Hepatocyte (in vitro differentiated cells): ENCODE results near the gene SRCIN1. TPM values are rescaled to one million over a fixed set of nuclear protein-coding genes. Genes with fewer than 3 reads are reported as not detected.

Source experiments
- DNase-seq: peaks from one replicate; pipeline ENCODE4 v3.0.0-alpha.2; 2016; ENCODE audit warnings: low spot score
- H2AFZ ChIP-seq: fragments of 200-600 bp; sonication (generic); 2 replicates; pipeline ENCODE4 v1.6.0; 2016; ENCODE audit warnings: antibody characterized with exemption, mild to moderate bottlenecking
- H3K27ac ChIP-seq: fragments of 200-600 bp; sonication (generic); 2 replicates; pipeline ENCODE4 v1.5.1; 2016; ENCODE audit warnings: mild to moderate bottlenecking
- H3K27me3 ChIP-seq: fragments of 200-600 bp; sonication (generic); 2 replicates; pipeline ENCODE4 v1.6.1; 2016
- H3K36me3 ChIP-seq: fragments of 200-600 bp; sonication (generic); replicated peaks from 2 replicates; pipeline ENCODE4 v1.5.1; 2016; ENCODE audit warnings: low read depth; ENCODE audit not compliant: insufficient read depth
- H3K4me1 ChIP-seq: fragments of 200-600 bp; sonication (generic); 2 replicates; pipeline ENCODE4 v1.5.1; 2016; ENCODE audit warnings: mild to moderate bottlenecking, moderate library complexity; ENCODE audit not compliant: insufficient read depth
- H3K4me2 ChIP-seq: fragments of 200-600 bp; sonication (generic); 2 replicates; pipeline ENCODE4 v1.6.0; 2016
- H3K4me3 ChIP-seq: fragments of 200-600 bp; sonication (generic); 2 replicates; pipeline ENCODE4 v1.5.1; 2016; ENCODE audit warnings: mild to moderate bottlenecking
- H3K79me2 ChIP-seq: fragments of 200-600 bp; sonication (generic); 2 replicates; pipeline ENCODE4 v1.6.0; 2017; ENCODE audit warnings: mild to moderate bottlenecking
- H3K9me2 ChIP-seq: fragments of 200-600 bp; sonication (generic); replicated peaks from 2 replicates; pipeline ENCODE4 v1.6.0; 2017; ENCODE audit warnings: mild to moderate bottlenecking; ENCODE audit not compliant: insufficient read depth
- H3K9me3 ChIP-seq: fragments of 200-600 bp; sonication (generic); 2 replicates; pipeline ENCODE4 v1.5.1; 2016; ENCODE audit warnings: low read depth, mild to moderate bottlenecking
- H4K20me1 ChIP-seq: fragments of 200-600 bp; sonication (generic); 2 replicates; pipeline ENCODE4 v1.6.0; 2016; ENCODE audit warnings: mild to moderate bottlenecking; ENCODE audit not compliant: insufficient read depth, poor library complexity, severe bottlenecking
- EZH2 ChIP-seq: fragments of 200-600 bp; sonication (generic); IDR thresholded peaks from 2 replicates; pipeline ENCODE4 v1.6.1; 2016; ENCODE audit warnings: antibody characterized with exemption, mild to moderate bottlenecking, borderline replicate concordance
- EZH2phosphoT487 ChIP-seq: fragments of 200-600 bp; sonication (generic); IDR thresholded peaks from one replicate; pipeline ENCODE4 v1.6.1; 2018; ENCODE audit warnings: antibody characterized with exemption, mild to moderate bottlenecking, low read depth, moderate library complexity; ENCODE audit not compliant: unreplicated experiment, severe bottlenecking
- WGBS: methylation state at CpG from one replicate; pipeline ENCODE4 v1.1.6; 2016; ENCODE audit warnings: low lambda C conversion rate; ENCODE audit errors: missing lambda C conversion rate; 5-methylcytosine and 5-hydroxymethylcytosine counted together
- polyA plus RNA-seq: library from polyadenylated mRNA; unstranded; fragments of >200 nt; fragmentation: Nextera tagmentation; extraction: Ambion mirVana; gene quantifications from 2 replicates; pipeline ENCODE4 v1.2.1, GENCODE V29; 2016
- total RNA-seq: library from RNA; depleted of rRNA; stranded (reverse); fragments of >200 nt; gene quantifications from 2 replicates; pipeline ENCODE4 v1.2.3, GENCODE V29; 2014
- TF ChIP-seq, protein P1 (sequence below): fragments of 200-600 bp; sonication (generic); IDR thresholded peaks from 2 replicates; pipeline ENCODE4 v1.5.1; 2016; ENCODE audit warnings: antibody characterized with exemption, mild to moderate bottlenecking; ENCODE audit not compliant: poor library complexity

SRCIN1 gene
- total and polyA plus RNA-seq, 2 experiments from 2014 or later: 0.82 to 0.90 TPM

GRCh38 chr17:38589462-38590114 lies 16.2 kb downstream of the SRCIN1 start:
- H3K27me3 ChIP-seq: peaks cover 3% of the 10 kb centered on the region
- DNase-seq: no peak
- H2AFZ ChIP-seq: no peak overlapping the region
- H3K4me3 ChIP-seq: no peak overlapping the region
- H3K9me2 ChIP-seq: no peaks in the 10 kb centered on the region
- TF ChIP-seq EZH2phosphoT487 (no peak), EZH2 (no peak)
- TF ChIP-seq, protein P1, sequence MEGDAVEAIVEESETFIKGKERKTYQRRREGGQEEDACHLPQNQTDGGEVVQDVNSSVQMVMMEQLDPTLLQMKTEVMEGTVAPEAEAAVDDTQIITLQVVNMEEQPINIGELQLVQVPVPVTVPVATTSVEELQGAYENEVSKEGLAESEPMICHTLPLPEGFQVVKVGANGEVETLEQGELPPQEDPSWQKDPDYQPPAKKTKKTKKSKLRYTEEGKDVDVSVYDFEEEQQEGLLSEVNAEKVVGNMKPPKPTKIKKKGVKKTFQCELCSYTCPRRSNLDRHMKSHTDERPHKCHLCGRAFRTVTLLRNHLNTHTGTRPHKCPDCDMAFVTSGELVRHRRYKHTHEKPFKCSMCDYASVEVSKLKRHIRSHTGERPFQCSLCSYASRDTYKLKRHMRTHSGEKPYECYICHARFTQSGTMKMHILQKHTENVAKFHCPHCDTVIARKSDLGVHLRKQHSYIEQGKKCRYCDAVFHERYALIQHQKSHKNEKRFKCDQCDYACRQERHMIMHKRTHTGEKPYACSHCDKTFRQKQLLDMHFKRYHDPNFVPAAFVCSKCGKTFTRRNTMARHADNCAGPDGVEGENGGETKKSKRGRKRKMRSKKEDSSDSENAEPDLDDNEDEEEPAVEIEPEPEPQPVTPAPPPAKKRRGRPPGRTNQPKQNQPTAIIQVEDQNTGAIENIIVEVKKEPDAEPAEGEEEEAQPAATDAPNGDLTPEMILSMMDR: no peak
- H4K20me1 ChIP-seq: no peaks in the 10 kb centered on the region
- no peaks in the 10 kb centered on the region for H3K9me3 ChIP-seq
- H3K4me2 ChIP-seq: no peak overlapping the region
- WGBS: 83% methylated on average over 9 of the region's 10 CpGs
- no peaks in the 10 kb centered on the region for H3K79me2 ChIP-seq
- H3K27ac ChIP-seq: no peak overlapping the region
- peaks cover 9% of the 10 kb centered on the region for H3K4me1 ChIP-seq
- H3K36me3 ChIP-seq: no peaks in the 10 kb centered on the region

GRCh38 chr17:38588788-38589174 lies 17.0 kb downstream of the SRCIN1 start:
- WGBS: 79% methylated on average over 9 of the region's 9 CpGs
- no peak overlapping the region for H3K4me2 ChIP-seq

DNA sequence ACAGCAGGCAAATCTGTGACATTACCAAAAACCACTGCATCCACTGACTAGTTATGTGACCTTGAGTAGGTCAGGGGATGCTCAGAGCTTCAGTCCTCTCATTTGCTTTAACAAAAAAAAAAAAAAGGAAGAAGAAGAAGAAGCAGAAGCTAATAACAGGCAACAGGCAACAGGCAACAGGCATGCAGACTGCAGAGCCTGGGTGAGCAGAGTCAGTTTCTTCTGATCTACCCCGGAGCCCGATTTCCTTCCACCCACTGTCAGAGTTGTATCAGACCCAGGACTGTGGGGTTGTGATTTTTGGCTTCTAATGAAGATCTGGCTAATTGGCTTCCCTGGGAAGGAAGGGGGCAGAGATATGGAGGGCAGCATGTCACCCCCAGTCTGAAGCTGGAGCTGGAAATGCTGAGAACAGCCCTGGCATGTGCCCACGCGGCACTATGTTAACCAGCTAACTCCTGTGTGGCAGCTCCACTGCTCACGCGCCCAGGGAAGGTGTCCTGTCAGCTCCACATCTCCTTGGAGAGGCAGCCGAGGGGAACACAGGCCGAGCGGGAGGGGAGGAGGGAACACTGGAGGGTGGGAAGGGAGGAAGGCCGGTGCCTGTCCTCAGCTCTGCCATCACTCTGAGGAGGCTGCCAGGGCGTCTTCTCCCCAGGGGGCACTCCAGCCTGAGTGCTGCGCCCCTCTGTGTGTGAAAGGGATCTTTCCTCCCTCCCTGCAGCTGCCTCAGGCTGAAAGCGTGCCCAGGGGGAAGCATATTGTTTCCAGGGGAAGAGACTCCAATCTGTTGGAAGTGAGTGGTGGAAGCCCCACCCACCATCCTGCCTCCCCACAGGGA lies 17.6 kb downstream of the SRCIN1 start:
- Histone ChIP-seq H3K27me3 (peaks cover 3% of the 10 kb centered on the region), H3K4me2 (no peak overlapping the region)

More at GRCh38 chr17:38588788-38589174, 17.0 kb downstream of the SRCIN1 start:
- no peak for DNase-seq
- no peaks in the 10 kb centered on the region for H4K20me1 ChIP-seq
- H3K4me1 ChIP-seq: peaks cover 10% of the 10 kb centered on the region
- no peak overlapping the region for H2AFZ ChIP-seq
- no peaks in the 10 kb centered on the region for H3K9me2 ChIP-seq
- H3K9me3 ChIP-seq: no peaks in the 10 kb centered on the region
- H3K36me3 ChIP-seq: no peaks in the 10 kb centered on the region
- no peak overlapping the region for H3K27ac ChIP-seq
- no peak for TF ChIP-seq EZH2
- TF ChIP-seq, protein P1: no peak
- TF ChIP-seq EZH2phosphoT487: no peak
- H3K4me3 ChIP-seq: no peak overlapping the region
- peaks cover 3% of the 10 kb centered on the region for H3K27me3 ChIP-seq
- H3K79me2 ChIP-seq: no peaks in the 10 kb centered on the region

More for the DNA sequence above, 17.6 kb downstream of the SRCIN1 start:
- Histone ChIP-seq H3K4me1 (peaks cover 10% of the 10 kb centered on the region), H3K4me3 (no peak overlapping the region), H2AFZ (no peak overlapping the region), H3K27ac (no peak overlapping the region), H3K36me3 (no peaks in the 10 kb centered on the region), H3K79me2 (no peaks in the 10 kb centered on the region), H3K9me3 (no peaks in the 10 kb centered on the region), H3K9me2 (no peaks in the 10 kb centered on the region), H4K20me1 (no peaks in the 10 kb centered on the region)
- whole genome bisulfite sequencing: 75% methylated on average over 12 of the region's 13 CpGs
- TF ChIP-seq EZH2phosphoT487: no peak
- TF ChIP-seq, protein P1: no peak
- TF ChIP-seq EZH2: no peak
- no peak for DNase-seq
